Neural progenitor cell (in vitro differentiated cells): ENCODE measurements around the gene PIK3C2B.

Experiments used
- CTCF ChIP-seq: fragments of 200-600 bp; sonication (generic); IDR thresholded peaks from 2 replicates; pipeline ENCODE4 v1.5.1; 2017; ENCODE audit warnings: antibody characterized with exemption, mild to moderate bottlenecking
- EZH2 ChIP-seq: fragments of 200-600 bp; sonication (generic); IDR thresholded peaks from 2 replicates; pipeline ENCODE4 v1.6.1; 2017; ENCODE audit warnings: antibody characterized with exemption, mild to moderate bottlenecking, moderate library complexity

GRCh38 chr1:204529371-204529895 is 34.8 kb upstream of the PIK3C2B start:
- TF ChIP-seq CTCF (peak; percentile 6), EZH2 (no peak)
